NCI-H2196 treated with DMSO at 0.1 percent for 48 hours (cell line): ENCODE results near the gene TFE3.

ENCODE experiments used
- DNase-seq: peaks from one replicate; lab custom pipeline; 2025; ENCODE audit not compliant: unreplicated experiment; lab: John Stamatoyannopoulos, UW

The TFE3 gene, protein sequence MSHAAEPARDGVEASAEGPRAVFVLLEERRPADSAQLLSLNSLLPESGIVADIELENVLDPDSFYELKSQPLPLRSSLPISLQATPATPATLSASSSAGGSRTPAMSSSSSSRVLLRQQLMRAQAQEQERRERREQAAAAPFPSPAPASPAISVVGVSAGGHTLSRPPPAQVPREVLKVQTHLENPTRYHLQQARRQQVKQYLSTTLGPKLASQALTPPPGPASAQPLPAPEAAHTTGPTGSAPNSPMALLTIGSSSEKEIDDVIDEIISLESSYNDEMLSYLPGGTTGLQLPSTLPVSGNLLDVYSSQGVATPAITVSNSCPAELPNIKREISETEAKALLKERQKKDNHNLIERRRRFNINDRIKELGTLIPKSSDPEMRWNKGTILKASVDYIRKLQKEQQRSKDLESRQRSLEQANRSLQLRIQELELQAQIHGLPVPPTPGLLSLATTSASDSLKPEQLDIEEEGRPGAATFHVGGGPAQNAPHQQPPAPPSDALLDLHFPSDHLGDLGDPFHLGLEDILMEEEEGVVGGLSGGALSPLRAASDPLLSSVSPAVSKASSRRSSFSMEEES

DNA sequence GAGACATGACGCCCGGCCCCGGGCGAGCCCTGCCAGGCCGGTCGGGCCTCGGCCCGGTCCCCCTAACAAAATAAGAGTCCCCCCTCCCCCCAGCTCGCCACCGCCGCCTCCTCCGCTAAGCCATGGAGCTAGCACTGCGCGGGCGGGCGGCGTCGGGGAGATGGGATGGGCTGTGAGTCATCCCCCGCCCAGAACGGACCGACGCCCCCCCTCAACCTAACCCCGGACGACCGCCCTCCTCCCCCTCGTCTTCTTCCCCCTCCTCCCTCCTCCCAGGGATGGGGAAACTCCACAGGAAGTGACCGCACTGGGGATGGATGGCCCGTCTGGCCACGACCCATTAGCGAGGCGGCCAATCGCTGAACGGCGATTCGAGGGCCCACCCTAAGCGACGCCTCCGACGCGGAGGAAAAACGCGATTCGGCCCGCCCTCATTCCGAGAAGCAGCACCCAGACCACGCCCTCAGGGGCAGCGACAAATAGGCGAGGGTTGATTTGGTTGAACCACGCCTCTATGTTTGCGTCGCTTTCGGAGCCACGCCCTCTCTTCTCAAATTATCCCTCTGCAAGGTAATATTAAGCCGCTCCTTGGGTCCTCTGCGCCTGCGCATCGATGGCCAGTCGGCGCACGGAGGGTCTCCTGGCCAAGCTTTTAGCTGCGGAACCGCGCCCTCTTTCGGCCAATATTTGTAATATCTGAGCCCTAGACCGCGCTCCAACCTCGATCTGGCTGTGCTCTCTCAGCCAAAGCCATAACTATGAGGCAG lies at the start of gene TFE3:
TSS of gene TFE3 (minus strand) at position 138 of the 767 bp plus-strand sequence. CDS start at position 7, 131 bp downstream.
- DNase-seq = peak; percentile 94

DNA sequence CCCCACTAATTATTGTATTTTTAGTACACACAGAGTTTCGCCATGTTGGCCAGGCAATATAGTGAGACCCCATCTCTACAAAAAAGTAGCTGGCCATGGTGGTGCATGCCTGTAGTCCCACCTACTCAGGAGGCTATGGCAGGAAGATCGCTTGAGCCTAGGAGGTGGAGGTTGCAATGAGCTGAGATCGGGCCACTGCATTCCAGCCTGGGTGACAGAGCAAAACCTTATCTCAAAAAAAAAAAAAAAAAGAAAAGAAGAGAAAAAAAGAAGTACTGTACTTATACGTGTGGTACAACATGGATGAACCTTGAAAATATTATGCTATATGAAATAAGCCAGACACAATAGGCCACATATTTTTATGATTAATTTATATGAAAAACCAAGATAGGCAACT lies 46.4 kb upstream of the TFE3 start:
- DNase-seq = no peak

DNA sequence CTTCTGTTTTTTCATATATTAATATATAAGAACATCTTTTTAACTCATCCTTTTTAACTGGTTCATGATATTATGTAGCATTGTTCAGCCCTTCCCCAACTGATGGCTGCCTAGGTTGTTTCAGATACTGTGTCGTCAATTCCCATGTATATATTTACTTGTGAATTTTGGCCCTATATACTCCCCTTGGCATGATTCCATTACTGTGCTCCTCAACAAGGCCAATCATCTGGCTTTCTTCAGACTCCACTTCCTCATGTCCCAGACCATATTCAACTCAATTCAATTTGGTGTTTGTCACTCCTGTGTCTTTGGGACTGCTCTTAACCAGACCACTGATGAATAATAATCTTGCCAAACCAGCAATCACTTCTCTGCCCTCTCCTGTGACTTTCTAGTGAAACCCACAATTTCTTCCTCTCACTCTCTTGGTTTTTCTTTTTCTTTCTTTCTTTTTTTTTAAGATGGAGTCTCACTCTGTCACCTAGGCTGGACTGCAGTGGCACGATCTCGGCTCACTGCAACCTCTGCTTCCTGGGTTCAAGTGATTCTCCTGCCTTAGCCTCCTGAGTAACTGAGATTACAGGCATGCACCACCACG lies 39.2 kb upstream of the TFE3 start:
- no peak for DNase-seq

DNA sequence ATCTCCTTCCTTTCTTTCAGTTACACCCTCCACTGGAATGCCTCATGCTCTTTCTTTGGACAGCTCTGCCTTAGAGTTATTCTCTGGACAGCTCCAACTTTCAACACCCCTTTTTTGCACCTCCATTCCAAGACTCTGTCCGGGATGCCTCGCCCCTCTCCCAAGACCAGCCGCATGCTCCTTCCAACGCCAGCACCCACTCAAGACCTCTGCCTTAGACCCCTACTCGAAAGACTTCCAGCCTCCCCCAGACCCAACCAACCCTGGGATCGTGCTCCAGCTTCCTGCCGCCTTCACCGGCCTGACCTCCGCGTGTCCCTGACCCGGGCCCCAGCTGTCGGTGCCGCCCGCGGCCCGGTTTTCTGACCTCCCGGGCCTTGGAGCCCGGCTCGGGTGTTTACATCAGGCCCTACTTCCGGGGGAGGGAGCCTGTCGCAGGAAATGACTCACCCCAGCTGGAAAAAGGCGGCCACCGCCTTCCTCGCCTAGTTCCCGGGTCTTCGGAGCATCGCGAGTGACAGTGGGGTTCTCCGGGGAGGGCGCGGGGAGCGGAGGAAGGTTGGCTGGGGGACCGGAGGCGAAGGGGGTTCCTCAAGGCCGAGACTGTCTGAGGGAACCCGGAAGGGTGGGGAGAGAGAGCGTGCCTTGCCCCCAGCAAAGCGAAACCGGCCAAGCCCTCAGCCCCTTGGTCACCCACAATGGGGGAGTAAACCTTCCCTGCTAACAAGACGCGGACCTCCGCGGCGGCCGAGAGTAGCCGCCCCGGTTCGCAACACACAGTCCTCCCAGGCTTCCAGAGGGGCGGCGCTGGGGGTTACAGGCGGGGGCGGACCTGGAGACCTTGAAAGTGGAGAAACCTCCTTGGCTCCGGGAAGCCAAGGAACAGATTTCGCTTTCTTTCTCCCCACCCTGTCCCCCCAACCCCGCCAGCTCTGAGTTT lies 36.6 kb upstream of the TFE3 start, which contains the start of gene WDR45:
TSS of gene WDR45 (minus strand) at position 399 of the 940 bp plus-strand sequence. CDS start 1,792 bp downstream, outside the sequence.
- DNase-seq = peak; percentile 28

DNA sequence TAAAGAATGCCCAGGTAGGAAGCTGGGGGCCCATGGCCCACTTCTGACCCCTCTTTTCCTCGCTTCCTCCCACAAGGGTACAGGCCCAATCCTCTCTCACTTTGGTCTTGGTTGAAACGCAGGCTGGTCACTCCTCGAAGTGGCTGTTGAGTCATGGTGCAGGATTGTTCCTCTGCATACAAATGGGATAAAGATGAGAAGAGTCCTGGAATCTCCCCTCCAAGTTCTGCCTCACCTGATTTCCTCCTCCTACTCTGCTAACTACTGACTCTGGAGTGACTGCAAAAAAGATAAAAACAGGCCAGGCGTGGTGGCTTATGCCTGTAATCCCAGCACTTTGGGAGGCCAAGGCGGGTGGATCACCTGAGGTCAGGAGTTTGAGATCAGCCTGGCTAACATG lies 34.8 kb upstream of the TFE3 start:
- DNase-seq = no peak

DNA sequence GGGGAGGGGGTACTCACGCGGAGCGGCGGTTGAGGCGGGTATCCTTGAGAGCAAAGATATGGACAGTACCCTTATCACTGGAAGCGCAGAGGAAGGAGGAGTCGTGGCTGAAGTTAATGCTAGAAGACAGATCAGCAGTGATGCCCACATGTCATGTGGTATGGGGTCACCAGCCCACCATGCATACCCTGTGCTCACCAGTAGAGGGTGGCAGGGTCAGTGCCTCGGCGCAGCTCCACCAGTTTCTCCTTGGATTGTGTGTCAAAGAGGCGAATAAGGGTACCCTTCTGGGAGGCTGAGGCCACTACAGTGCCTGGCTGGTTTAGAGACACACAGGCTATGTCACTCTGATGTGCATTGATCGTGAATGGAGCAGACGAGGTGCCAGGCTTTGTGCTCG lies 32.2 kb upstream of the TFE3 start:
- DNase-seq = no peak

DNA sequence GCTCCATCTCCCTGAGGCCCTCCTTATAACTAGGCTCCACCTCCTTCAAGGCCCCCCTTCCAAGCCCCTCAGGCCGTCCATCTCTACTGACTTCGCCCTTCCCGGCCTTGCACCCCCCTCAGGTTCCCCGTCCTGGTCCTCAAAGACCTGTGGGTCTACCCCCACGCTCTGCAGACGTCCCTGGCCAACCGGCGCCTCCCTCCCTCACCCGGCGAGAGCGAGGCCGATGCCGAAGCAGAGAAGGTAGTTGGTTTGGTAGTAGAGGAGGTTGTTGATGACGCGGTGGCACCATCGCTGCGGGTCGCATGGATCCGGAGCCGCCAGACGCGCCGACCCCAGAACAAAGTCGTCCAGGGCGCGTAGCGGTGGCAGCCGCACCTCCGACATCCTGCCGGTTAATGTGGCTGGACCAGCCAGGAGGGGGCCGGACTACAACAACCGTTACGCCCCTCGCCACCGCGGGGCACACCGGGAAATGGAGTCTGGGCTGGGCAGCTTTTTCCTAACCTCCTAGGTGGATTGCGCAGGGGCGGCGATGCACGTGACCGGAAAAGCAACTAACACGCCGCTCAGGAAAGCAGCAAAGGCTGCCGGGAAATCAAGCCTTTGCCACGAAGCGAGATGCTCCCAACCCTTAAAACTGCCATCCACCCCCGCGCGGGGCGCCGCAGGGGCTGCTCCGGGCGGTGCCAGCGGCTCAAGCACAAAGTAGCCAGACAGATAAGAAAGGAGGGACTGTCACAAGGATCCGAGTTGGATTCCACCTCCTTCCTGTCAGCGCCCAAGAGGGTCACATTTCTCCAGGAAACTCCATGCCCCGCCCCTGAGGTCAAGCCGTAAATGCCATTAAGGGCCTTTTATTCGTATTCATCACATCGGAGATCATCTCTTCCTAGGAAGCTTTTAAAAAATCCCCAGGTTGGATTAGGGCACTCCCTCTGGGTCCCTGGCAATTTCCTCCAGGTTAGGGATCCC lies 30.7 kb upstream of the TFE3 start, which contains the start of gene PRAF2:
TSS of gene PRAF2 (minus strand) at position 402 of the 975 bp plus-strand sequence. CDS start at position 387, 15 bp downstream.
- DNase-seq = peak; percentile 70

DNA sequence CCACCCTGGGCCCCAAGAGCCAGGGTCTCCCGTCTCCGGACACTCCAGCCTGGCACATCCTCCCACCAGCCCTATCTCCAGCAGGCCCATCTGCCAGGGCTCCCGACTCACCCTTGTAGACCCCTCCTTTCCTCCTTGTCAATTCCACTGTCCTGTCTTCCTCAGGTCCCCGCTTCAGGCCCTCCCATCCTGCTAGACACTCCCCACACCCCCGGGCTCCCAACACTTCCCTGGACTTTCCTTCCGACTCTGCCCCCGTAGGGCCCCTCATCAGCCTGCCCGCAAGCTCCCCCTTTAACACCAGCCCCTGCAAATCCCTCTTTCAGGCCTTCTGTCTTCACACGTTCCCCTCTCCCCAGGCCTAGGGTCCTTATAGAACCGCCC lies 29.5 kb upstream of the TFE3 start:
- DNase-seq = no peak

DNA sequence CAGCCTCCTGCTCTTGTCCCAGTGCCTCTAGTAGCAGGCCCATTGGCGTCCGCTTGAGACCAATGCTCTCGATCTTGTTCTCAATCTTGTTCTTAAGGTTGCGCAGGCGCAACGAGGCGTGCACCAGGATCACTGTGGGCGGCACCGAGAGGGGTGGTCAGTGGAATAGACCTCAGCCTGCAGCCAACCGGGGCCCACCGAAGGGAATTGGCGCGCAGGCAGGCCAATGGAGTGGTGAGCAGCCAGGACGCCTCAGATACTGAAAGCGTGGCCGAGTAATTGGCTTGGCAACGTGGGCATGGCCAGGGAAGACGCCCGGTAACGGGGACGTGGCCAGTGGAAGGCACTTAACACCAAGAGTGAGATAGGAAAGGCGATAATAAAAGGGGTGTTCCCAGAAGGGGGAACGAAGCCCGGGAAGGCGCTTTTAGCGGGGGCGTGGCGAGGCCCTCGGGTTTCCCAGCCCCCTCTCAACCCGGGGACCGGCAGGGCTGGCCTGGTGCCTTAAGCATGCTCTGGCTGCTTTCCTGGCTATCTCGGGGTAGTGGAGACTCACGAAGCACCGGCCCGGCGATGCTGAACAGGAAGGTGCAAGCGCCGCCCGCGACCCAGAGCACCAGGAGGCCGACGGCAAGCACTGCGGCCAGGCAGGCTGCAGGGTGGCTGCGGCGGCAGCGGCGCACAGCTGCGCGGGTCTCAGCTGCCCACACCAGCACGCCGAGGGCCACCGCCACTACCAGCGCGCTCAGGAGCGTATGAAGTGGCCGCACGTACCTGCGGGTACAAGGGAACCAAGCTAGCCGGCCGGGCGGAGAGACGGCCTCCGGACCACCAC lies 28.9 kb upstream of the TFE3 start:
- no peak for DNase-seq

DNA sequence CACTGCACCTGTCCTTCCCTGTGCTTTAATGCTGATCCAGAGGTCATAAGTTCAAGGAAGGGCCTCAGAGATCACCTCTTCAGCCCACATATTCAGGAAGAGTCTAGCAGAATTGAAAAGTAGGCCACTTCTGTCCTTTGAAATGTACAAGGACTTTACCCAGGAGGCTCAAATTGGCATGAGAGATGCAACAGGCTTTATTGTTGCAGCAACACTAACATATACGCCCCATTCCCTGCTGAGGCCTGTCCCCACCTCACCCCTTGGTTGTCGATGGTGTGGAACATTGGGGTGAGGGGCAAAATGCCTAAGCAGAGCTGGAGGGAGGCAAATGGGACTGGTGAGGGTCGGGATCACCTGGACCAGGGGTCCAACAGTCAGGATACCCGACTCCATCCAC lies 27.8 kb upstream of the TFE3 start:
- no peak for DNase-seq

DNA sequence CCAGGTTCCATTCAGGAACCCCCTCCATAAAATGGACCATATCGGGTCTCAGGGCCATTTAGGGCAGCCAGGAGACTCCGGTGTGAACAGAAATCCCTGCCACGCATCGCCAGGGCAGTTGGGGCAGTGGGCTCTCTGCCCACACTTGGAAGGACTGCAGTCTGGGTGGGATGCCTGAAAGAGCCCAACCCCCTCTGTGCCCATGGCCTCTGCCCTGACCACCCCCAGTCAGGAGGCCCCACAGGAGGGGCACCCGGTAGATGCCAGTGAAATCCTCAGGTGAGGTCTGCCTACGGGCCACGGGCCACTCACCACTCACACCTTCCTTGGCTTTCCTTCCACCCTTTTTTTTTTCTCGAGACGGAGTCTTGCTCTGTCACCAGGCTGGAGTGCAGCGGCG lies 25.9 kb upstream of the TFE3 start:
- DNase-seq = no peak

DNA sequence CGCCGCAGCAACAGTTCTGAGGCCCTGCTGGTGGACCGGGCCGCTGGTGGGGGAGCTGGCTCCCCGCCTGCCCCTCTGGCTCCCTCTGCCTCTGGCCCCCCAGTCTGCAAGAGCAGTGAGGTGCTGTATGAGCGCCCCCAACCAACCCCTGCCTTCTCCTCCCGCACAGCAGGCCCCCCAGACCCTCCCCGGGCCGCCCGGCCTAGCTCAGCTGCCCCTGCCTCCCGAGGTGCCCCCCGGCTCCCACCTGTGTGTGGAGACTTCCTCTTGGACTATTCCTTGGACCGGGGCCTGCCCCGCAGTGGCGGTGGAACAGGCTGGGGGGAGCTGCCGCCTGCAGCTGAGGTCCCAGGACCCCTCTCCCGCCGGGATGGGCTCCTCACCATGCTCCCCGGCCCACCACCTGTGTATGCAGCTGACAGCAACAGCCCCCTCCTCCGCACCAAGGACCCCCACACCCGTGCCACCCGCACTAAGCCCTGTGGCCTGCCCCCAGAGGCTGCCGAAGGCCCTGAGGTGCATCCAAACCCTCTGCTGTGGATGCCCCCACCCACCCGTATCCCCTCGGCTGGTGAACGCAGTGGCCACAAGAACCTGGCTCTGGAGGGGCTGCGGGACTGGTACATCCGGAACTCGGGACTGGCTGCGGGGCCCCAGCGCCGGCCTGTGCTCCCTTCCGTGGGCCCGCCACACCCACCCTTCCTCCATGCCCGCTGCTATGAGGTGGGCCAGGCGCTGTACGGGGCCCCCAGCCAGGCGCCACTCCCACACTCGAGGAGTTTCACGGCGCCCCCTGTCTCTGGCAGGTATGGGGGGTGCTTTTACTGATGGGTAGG lies 24.3 kb upstream of the TFE3 start:
- DNase-seq = no peak

DNA sequence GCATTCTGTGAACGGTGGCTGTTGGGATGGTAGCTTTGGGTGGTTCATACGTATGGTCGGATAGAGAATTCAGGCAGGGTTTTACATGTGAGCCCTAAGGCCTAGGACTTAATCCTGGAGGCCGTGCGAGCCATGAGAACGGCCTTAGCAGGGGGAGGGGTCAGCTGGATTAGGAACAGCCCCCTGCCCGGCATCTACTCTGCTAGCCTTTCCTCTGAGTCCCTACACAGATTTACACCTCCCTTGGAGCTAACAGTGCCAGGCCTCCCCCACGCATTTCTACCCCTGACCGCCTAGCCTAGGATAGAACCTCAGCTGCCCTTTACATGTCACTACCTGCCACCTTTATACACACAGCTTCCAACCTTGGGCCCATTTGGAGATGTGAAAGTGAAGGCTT lies 23.5 kb upstream of the TFE3 start:
- DNase-seq = no peak

DNA sequence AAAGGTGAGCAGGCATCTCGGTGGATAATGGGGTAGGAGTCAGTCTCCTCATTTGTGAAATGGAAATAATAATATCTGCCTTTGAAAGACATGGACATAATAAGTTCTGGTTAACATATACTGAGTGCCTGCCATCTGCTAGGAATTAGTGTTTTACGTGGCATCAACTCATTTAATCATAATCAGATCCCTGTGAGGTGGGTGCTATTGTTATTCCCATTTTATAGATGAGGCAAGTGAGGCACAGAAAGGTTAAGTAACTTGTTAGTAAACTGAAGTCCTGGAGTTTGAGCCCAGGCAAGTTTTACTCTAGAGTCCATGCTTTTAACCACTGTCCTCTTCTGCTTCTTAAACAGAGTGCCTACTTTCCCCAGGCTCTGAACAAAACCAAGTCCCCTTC lies 23.1 kb upstream of the TFE3 start:
- no peak for DNase-seq

DNA sequence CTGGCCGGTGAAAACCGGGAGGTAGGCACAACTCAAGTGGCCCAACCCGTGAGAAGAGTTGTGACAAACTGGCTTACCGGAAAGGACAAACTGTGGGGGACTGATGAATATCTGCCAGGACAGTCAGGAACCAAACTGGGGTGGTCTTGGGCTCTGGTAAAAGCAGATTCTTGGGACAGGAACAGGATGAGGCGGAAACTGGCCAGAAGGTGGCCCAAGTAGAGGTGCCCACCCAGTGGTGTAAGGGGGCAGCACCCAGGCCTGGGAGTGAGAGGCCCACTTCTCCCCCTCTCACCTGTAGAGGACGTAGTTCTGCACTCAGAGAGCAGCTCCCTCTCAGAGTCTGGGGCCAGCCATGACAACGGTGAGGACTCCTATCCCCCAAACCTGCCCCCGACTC lies 21.6 kb upstream of the TFE3 start:
- no peak for DNase-seq

DNA sequence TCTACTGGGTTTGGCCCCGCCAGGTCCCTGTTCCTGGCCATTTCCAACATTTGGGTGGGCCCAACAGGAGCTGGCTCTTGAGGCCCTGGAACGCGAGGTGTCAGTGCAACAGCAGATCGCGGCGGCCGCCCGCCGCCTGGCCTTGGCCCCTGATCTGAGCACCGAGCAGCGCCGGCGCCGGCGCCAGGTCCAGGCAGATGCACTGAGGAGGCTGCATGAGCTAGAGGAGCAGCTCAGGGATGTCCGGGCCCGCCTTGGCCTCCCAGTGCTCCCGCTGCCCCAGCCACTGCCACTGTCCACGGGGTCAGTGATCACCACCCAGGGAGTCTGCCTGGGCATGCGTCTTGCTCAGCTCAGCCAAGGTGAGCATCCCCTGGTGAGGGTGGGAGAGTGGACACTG lies 21.1 kb upstream of the TFE3 start:
- no peak for DNase-seq

DNA sequence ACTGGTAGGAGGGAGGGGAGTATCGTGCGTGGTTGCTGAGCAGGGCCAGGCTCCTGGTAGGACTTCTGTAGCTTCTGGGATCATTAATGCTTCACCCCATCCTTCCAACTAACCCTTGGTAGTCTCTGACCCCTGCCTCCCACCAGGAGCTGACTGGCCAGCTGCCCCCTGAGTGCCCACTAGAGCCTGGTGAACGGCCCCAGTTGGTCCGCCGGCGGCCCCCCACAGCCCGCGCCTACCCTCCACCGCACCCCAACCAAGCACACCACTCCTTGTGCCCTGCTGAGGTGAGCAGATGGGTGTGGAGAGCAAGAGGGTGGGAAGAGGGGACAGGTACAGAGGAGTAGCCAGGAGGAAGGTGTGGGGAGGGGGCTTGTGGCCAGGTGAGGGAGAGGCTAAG lies 20.6 kb upstream of the TFE3 start:
- DNase-seq = no peak
